ENCODE results near the gene SYNPO2. TPM values are rescaled to one million over a fixed set of nuclear protein-coding genes. Genes with fewer than 3 reads are reported as not detected.

Gene SYNPO2
- total RNA-seq, 1 experiment from 2014 or later, result 0.87 TPM

GRCh38 chr4:119070301-119070700, 181.6 kb downstream of the SYNPO2 start:
- ChIA-PET CTCF (no interaction called here), POLR2A (ENCODE audit: unreplicated experiment) (no interaction called here)
- no peak overlapping the region for H3K27ac ChIP-seq
- H3K4me3 ChIP-seq, result no peak overlapping the region
- no peaks in the 10 kb centered on the region for H4K20me1 ChIP-seq (ENCODE audit: insufficient read depth)
- TF ChIP-seq EZH2 (IDR thresholded peaks at IDR 0.05; ENCODE audit: low read depth), result no peak
- no peak for TF ChIP-seq CTCF (conservative IDR thresholded peaks at IDR 0.05)
- no peaks in the 10 kb centered on the region for H3K9me3 ChIP-seq (ENCODE audit: insufficient read depth, low read depth)
- H3K4me1 ChIP-seq (replicated peaks; ENCODE audit: insufficient read depth), result no peaks in the 10 kb centered on the region
- no peak overlapping the region for H3K4me2 ChIP-seq
- no peaks in the 10 kb centered on the region for H3K79me2 ChIP-seq (ENCODE audit: low read depth)
- no peaks in the 10 kb centered on the region for H3K36me3 ChIP-seq (ENCODE audit: low read depth)
- no peaks in the 10 kb centered on the region for H3F3A ChIP-seq (ENCODE audit: insufficient read depth, low read depth)
- H3K9me2 ChIP-seq (ENCODE audit: insufficient read depth), result no peaks in the 10 kb centered on the region
- no peak overlapping the region for H2AFZ ChIP-seq
- intact Hi-C loops (cut with micrococcal nuclease; ENCODE audit: unreplicated experiment), result no loop called here
- BruUV-seq (replicated peaks), result no TSS peak
- DNase-seq, result no peak
- no peaks in the 10 kb centered on the region for H3K27me3 ChIP-seq (ENCODE audit: insufficient read depth, low read depth)

GRCh38 chr4:119080721-119081541, 192.3 kb downstream of the SYNPO2 start:
- H3K4me1 ChIP-seq (replicated peaks; ENCODE audit: insufficient read depth), result peaks cover 16% of the 10 kb centered on the region
- peak overlapping the region; percentile 32; the same call in 1 of the 2 replicates for H3K27ac ChIP-seq
- POLR2A ChIA-PET (ENCODE audit: unreplicated experiment), result no interaction called here
- H3K4me3 ChIP-seq, result no peak overlapping the region
- H3K9me2 ChIP-seq (ENCODE audit: insufficient read depth), result no peaks in the 10 kb centered on the region
- peaks cover 13% of the 10 kb centered on the region for H3F3A ChIP-seq (ENCODE audit: insufficient read depth, low read depth)
- CTCF ChIA-PET, result no interaction called here
- H3K79me2 ChIP-seq (ENCODE audit: low read depth), result no peaks in the 10 kb centered on the region
- intact Hi-C loops (cut with micrococcal nuclease; ENCODE audit: unreplicated experiment), result no loop called here
- H4K20me1 ChIP-seq (ENCODE audit: insufficient read depth), result no peaks in the 10 kb centered on the region
- no peak overlapping the region for H2AFZ ChIP-seq
- peak in 1 of 2 experiments; percentile 87 for DNase-seq
- no peaks in the 10 kb centered on the region for H3K9me3 ChIP-seq (ENCODE audit: insufficient read depth, low read depth)
- no peak for TF ChIP-seq EZH2 (IDR thresholded peaks at IDR 0.05; ENCODE audit: low read depth)
- TF ChIP-seq CTCF (conservative IDR thresholded peaks at IDR 0.05), result no peak
- no peaks in the 10 kb centered on the region for H3K36me3 ChIP-seq (ENCODE audit: low read depth)
- no TSS peak for BruUV-seq (replicated peaks)
- H3K27me3 ChIP-seq (ENCODE audit: insufficient read depth, low read depth), result no peaks in the 10 kb centered on the region
- H3K4me2 ChIP-seq, result peak overlapping the region; percentile 40

GRCh38 chr4:119081542-119081859, 192.8 kb downstream of the SYNPO2 start:
- intact Hi-C loops (cut with micrococcal nuclease; ENCODE audit: unreplicated experiment), result no loop called here
- Histone ChIP-seq H3K79me2 (ENCODE audit: low read depth) (no peaks in the 10 kb centered on the region), H3K4me3 (no peak overlapping the region), H3K27me3 (ENCODE audit: insufficient read depth, low read depth) (no peaks in the 10 kb centered on the region), H3F3A (ENCODE audit: insufficient read depth, low read depth) (peaks cover 13% of the 10 kb centered on the region), H2AFZ (no peak overlapping the region), H3K4me2 (peak overlapping the region; percentile 40), H4K20me1 (ENCODE audit: insufficient read depth) (no peaks in the 10 kb centered on the region), H3K9me3 (ENCODE audit: insufficient read depth, low read depth) (no peaks in the 10 kb centered on the region), H3K9me2 (ENCODE audit: insufficient read depth) (no peaks in the 10 kb centered on the region), H3K36me3 (ENCODE audit: low read depth) (no peaks in the 10 kb centered on the region), H3K4me1 (replicated peaks; ENCODE audit: insufficient read depth) (peaks cover 16% of the 10 kb centered on the region), H3K27ac (0 out of 2 replicates have a peak overlapping the region, but pooled peaks have one; percentile 32)
- DNase-seq, result no peak
- no TSS peak for BruUV-seq (replicated peaks)
- ChIA-PET CTCF (no interaction called here), POLR2A (ENCODE audit: unreplicated experiment) (no interaction called here)
- TF ChIP-seq CTCF (conservative IDR thresholded peaks at IDR 0.05) (no peak), EZH2 (IDR thresholded peaks at IDR 0.05; ENCODE audit: low read depth) (no peak)

Measured in PC-9 (cell line).